ENCODE data around the gene SHQ1. TPM values are rescaled to one million over a fixed set of nuclear protein-coding genes. Genes with fewer than 3 reads are reported as not detected.
"Not testable (repeated sequence)": the region's sequence is repeated elsewhere in the genome, so short reads cannot be mapped to it uniquely, and the experiment has no call there.

Gene SHQ1
- total RNA-seq, 1 experiment from 2014 or later: 20.3 TPM

GRCh38 chr3:72720566-72720965 lies 127.7 kb downstream of the SHQ1 start:
- DNase-seq (ENCODE audit: low read depth): no peak

- DNase-seq (ENCODE audit: low read depth): no peak
Measured at GRCh38 chr3:72719137-72719536, 129.1 kb downstream of the SHQ1 start.

DNA sequence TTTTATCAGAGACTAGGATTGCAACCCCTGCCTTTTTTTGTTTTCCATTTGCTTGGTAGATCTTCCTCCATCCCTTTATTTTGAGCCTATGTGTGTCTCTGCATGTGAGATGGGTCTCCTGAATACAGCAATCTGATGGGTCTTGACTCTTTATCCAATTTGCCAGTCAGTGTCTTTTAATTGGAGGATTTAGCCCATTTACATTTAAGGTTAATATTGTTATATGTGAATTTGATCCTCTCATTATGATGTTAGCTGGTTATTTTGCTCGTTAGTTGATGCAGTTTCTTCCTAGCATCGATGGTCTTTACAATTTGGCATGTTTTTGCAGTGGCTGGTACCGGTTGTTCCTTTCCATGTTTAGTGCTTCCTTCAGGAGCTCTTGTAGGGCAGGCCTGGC lies 134.1 kb downstream of the SHQ1 start:
- not testable (repeated sequence) for DNase-seq (ENCODE audit: low read depth)

DNA sequence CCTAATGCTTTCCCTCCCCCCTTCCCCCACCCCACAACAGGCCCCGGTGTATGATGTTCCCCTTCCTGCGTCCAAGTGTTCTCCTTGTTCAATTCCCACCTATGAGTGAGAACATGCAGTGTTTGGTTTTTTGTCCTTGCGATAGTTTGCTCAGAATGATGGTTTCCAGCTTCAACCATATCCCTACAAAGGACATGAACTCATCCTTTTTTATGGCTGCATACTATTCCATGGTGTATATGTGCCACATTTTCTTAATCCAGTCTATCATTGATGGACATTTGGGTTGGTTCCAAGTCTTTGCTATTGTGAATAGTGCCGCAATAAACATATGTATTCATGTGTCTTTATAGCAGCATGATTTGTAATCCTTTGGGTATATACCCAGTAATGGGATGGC lies 137.8 kb downstream of the SHQ1 start:
- not testable (repeated sequence) for DNase-seq (ENCODE audit: low read depth)

DNA sequence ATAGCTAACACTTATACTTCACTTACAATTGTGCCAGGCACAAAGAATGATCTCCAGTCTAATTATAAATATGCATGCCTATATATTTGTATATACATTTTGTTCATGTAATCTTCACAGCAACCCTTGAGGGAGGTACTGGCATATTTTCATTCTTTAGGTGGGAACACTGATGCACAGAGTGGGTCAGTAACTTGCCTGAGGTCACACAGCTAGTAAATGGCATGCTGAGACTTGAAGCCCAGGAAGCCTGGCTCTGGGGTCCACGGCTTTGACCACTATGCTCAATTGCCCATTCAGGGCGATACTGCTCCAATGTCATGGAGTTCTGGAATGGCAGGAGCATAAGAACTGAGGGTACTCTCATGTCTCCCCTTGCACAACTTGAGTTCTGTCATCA lies 139.8 kb downstream of the SHQ1 start:
- DNase-seq (ENCODE audit: low read depth): no peak

GRCh38 chr3:72702997-72703396 lies 145.2 kb downstream of the SHQ1 start:
- no peak for DNase-seq (ENCODE audit: low read depth)

GRCh38 chr3:72702390-72702789 lies 145.9 kb downstream of the SHQ1 start:
- DNase-seq (ENCODE audit: low read depth): no peak

DNA sequence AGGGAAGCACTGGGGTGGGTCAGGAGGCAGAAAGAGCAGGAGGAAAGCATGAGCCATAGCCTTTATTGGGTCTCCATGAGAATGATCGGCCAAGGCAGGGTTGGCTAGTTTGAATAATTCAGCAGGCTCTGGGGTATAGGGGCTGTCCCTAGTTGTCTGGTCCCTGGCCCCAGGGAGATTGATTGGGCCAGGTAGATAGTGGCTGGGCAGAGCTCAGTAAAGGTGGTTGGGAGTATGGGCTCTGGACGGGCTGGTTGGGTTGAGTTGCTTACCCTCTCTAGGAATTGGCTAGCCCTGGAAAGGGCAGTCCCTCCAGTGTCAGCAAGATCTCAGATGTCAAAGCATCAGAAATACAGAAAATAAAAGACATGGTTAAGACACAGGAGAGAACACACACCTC lies 148.1 kb downstream of the SHQ1 start:
- DNase-seq (ENCODE audit: low read depth): no peak

- DNase-seq (ENCODE audit: low read depth): no peak
Measured at GRCh38 chr3:72699631-72700030, 148.6 kb downstream of the SHQ1 start.

Other genes starting within 250 kb of the SHQ1 start
- gene GXYLT2, start 39.6 kb upstream of the SHQ1 start, total RNA-seq (2014; rRNA removed): 7.2 and 8.3 TPM in 2 replicates
- gene PPP4R2, start 148.4 kb upstream of the SHQ1 start, total RNA-seq (2014; rRNA removed): 50.3 and 53.6 TPM in 2 replicates
- 2.8 and 3.7 TPM in 2 replicates for gene EBLN2, start 213.2 kb upstream of the SHQ1 start, total RNA-seq (2014; rRNA removed)

All from LHCN-M2 (cell line).